ENCODE results near the gene KDM4C.
"Not testable (repeated sequence)": the region's sequence is repeated elsewhere in the genome, so short reads cannot be mapped to it uniquely, and the experiment has no call there.

The KDM4C gene

GRCh38 chr9:6766606-6767005, 8.8 kb downstream of the KDM4C start:
- H3K9me3 ChIP-seq (ENCODE audit: insufficient read depth, low read length): no peaks in the 10 kb centered on the region
- no peak overlapping the region for H2AFZ ChIP-seq (ENCODE audit: low read depth, low read length, severe bottlenecking)
- H3K27me3 ChIP-seq (ENCODE audit: low read length): no peaks in the 10 kb centered on the region
- H3K27ac ChIP-seq (ENCODE audit: low read depth, low read length): no peak overlapping the region
- H4K20me1 ChIP-seq (ENCODE audit: low read depth, low read length): peaks cover 14% of the 10 kb centered on the region; the same call in 1 of the 2 replicates
- no peaks in the 10 kb centered on the region for H3F3A ChIP-seq (ENCODE audit: insufficient read depth)
- no peak overlapping the region for H3K4me3 ChIP-seq (ENCODE audit: insufficient read depth, low read length, poor library complexity, severe bottlenecking)
- H3K79me2 ChIP-seq (ENCODE audit: insufficient read depth, low read length): peaks cover 99% of the 10 kb centered on the region
- no peaks in the 10 kb centered on the region for H3K9me2 ChIP-seq (replicated peaks; ENCODE audit: insufficient read depth, low read length)
- TF ChIP-seq CTCF (IDR thresholded peaks at IDR 0.05; ENCODE audit: insufficient read depth, low read length, poor library complexity, severe bottlenecking): no peak
- no peak for TF ChIP-seq EZH2phosphoT487 (conservative IDR thresholded peaks at IDR 0.05; ENCODE audit: low read length)
- no peak overlapping the region for H3K4me2 ChIP-seq (ENCODE audit: low read depth, low read length, poor library complexity, severe bottlenecking)
- H3K9ac ChIP-seq (ENCODE audit: low read length): no peak overlapping the region
- no peaks in the 10 kb centered on the region for H3K36me3 ChIP-seq (ENCODE audit: low read length)

- not testable (repeated sequence) for H3K27me3 ChIP-seq (ENCODE audit: low read length); H2AFZ ChIP-seq (ENCODE audit: low read depth, low read length, severe bottlenecking); H3K4me3 ChIP-seq (ENCODE audit: insufficient read depth, low read length, poor library complexity, severe bottlenecking); H3K9me2 ChIP-seq (replicated peaks; ENCODE audit: insufficient read depth, low read length); H3K27ac ChIP-seq (ENCODE audit: low read depth, low read length); H3K9me3 ChIP-seq (ENCODE audit: insufficient read depth, low read length); H3K9ac ChIP-seq (ENCODE audit: low read length); H3K36me3 ChIP-seq (ENCODE audit: low read length); H3K4me2 ChIP-seq (ENCODE audit: low read depth, low read length, poor library complexity, severe bottlenecking); H3F3A ChIP-seq (ENCODE audit: insufficient read depth)
- H4K20me1 ChIP-seq (ENCODE audit: low read depth, low read length): peaks cover 17% of the 10 kb centered on the region; the same call in 1 of the 2 replicates
- peaks cover 97% of the 10 kb centered on the region for H3K79me2 ChIP-seq (ENCODE audit: insufficient read depth, low read length)
These were observed 10.8 kb downstream of the KDM4C start for GRCh38 chr9:6768587-6768986.

- Histone ChIP-seq H2AFZ (ENCODE audit: low read depth, low read length, severe bottlenecking) (no peak overlapping the region), H4K20me1 (ENCODE audit: low read depth, low read length) (peaks cover 3% of the 10 kb centered on the region; the same call in 1 of the 2 replicates), H3F3A (ENCODE audit: insufficient read depth) (no peaks in the 10 kb centered on the region), H3K27me3 (ENCODE audit: low read length) (no peaks in the 10 kb centered on the region), H3K4me3 (ENCODE audit: insufficient read depth, low read length, poor library complexity, severe bottlenecking) (no peak overlapping the region), H3K9ac (ENCODE audit: low read length) (no peak overlapping the region), H3K9me3 (ENCODE audit: insufficient read depth, low read length) (no peaks in the 10 kb centered on the region), H3K4me2 (ENCODE audit: low read depth, low read length, poor library complexity, severe bottlenecking) (no peak overlapping the region), H3K27ac (ENCODE audit: low read depth, low read length) (no peak overlapping the region), H3K36me3 (ENCODE audit: low read length) (no peaks in the 10 kb centered on the region), H3K79me2 (ENCODE audit: insufficient read depth, low read length) (peaks cover 96% of the 10 kb centered on the region), H3K9me2 (replicated peaks; ENCODE audit: insufficient read depth, low read length) (no peaks in the 10 kb centered on the region)
- TF ChIP-seq CTCF (IDR thresholded peaks at IDR 0.05; ENCODE audit: insufficient read depth, low read length, poor library complexity, severe bottlenecking) (no peak), EZH2phosphoT487 (conservative IDR thresholded peaks at IDR 0.05; ENCODE audit: low read length) (no peak)
These were observed 13.9 kb downstream of the KDM4C start for GRCh38 chr9:6771722-6772121.

- H3K36me3 ChIP-seq (ENCODE audit: low read length): no peaks in the 10 kb centered on the region
- TF ChIP-seq EZH2phosphoT487 (conservative IDR thresholded peaks at IDR 0.05; ENCODE audit: low read length): no peak
- TF ChIP-seq CTCF (IDR thresholded peaks at IDR 0.05; ENCODE audit: insufficient read depth, low read length, poor library complexity, severe bottlenecking): no peak
- peaks cover 96% of the 10 kb centered on the region for H3K79me2 ChIP-seq (ENCODE audit: insufficient read depth, low read length)
- H2AFZ ChIP-seq (ENCODE audit: low read depth, low read length, severe bottlenecking): no peak overlapping the region
- H3K9ac ChIP-seq (ENCODE audit: low read length): no peak overlapping the region
- H3K27me3 ChIP-seq (ENCODE audit: low read length): no peaks in the 10 kb centered on the region
- no peak overlapping the region for H3K27ac ChIP-seq (ENCODE audit: low read depth, low read length)
- peaks cover 19% of the 10 kb centered on the region; the same call in 1 of the 2 replicates for H4K20me1 ChIP-seq (ENCODE audit: low read depth, low read length)
- H3K9me3 ChIP-seq (ENCODE audit: insufficient read depth, low read length): no peaks in the 10 kb centered on the region
- H3K4me3 ChIP-seq (ENCODE audit: insufficient read depth, low read length, poor library complexity, severe bottlenecking): no peak overlapping the region
- no peaks in the 10 kb centered on the region for H3F3A ChIP-seq (ENCODE audit: insufficient read depth)
- H3K9me2 ChIP-seq (replicated peaks; ENCODE audit: insufficient read depth, low read length): no peaks in the 10 kb centered on the region
- no peak overlapping the region for H3K4me2 ChIP-seq (ENCODE audit: low read depth, low read length, poor library complexity, severe bottlenecking)
These were observed 19.6 kb downstream of the KDM4C start for GRCh38 chr9:6777213-6777902.

Data from SU-DHL-6 (cell line).